Retinal pigment epithelial cell (primary cell): Measurements from ENCODE around the gene CDH7.

Experiments
- DNase-seq: peaks from one replicate; pipeline ENCODE4 v3.0.0-alpha.2; 2010; ENCODE audit warnings: low read depth
- H3K4me3 ChIP-seq: 2 replicates; pipeline ENCODE4 v1.5.1; 2011; ENCODE audit warnings: mild to moderate bottlenecking, low read length, control low read depth, moderate library complexity
- TF ChIP-seq, protein P1 (sequence below): conservative IDR thresholded peaks from 2 replicates; pipeline ENCODE4 v1.5.1; 2011; ENCODE audit warnings: low read depth, low read length, control low read depth, inconsistent platforms

CDH7 gene

DNA sequence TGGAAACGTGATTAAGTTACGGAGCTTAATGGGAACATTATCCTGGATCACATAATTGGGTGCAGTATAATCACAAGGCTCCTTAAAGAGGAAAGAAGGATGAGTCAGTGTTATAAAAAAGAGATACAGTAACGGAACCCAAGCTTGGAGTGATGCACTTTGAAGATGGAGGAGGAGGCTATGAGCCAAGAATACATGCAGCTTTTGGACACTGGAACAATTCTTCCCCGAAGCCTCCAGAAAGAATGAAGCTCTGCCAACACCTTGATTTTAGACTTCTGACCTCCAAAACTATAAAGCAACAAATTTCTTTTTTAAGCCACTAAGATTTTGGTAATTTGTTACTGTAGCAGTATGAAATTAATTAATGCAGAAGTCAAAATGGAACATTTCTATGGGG is 85.1 kb downstream of the CDH7 start:
- no peak overlapping the region for H3K4me3 ChIP-seq
- TF ChIP-seq, protein P1, sequence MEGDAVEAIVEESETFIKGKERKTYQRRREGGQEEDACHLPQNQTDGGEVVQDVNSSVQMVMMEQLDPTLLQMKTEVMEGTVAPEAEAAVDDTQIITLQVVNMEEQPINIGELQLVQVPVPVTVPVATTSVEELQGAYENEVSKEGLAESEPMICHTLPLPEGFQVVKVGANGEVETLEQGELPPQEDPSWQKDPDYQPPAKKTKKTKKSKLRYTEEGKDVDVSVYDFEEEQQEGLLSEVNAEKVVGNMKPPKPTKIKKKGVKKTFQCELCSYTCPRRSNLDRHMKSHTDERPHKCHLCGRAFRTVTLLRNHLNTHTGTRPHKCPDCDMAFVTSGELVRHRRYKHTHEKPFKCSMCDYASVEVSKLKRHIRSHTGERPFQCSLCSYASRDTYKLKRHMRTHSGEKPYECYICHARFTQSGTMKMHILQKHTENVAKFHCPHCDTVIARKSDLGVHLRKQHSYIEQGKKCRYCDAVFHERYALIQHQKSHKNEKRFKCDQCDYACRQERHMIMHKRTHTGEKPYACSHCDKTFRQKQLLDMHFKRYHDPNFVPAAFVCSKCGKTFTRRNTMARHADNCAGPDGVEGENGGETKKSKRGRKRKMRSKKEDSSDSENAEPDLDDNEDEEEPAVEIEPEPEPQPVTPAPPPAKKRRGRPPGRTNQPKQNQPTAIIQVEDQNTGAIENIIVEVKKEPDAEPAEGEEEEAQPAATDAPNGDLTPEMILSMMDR = no peak
- DNase-seq = no peak

DNA sequence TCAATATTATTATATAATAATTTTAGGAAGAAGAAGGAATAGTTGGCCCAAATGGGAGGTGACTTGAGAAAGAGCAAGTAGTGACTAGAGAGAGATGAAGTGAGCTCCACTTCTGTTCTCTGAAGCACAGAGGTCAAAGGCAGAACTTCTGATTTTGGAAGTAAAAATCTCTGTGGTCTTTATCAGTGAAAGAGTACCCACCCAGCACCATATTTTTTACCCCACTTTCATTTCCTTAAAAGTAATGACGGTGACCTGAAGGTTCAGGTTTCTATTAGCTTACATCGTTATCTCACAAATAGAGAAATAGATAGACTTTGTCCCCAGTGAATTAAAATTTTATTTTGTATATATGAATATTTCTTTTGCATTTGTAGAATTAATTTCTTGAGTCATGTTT is 95.3 kb downstream of the CDH7 start:
- TF ChIP-seq, protein P1 = no peak
- H3K4me3 ChIP-seq = no peak overlapping the region
- no peak for DNase-seq

DNA sequence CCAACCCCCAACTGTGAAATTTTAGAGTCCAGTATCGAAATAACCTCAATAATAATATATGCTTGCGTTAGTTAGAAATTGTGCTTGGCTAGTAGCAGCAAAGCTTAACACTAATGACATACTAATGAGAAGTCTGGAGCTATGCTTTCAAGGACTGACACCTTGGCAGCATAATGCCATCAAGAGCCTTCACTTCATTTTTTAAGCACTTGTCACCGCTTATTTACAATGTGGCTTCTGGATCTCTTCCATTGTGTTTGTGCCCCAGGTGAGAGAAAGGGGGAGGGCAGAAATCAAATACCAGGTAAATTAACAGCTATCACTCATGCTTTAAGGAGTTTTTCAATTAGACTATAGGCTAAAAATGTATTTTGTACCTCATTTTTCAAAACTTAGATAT is 101.5 kb downstream of the CDH7 start:
- no peak for DNase-seq
- H3K4me3 ChIP-seq = no peak overlapping the region
- TF ChIP-seq, protein P1 = no peak

DNA sequence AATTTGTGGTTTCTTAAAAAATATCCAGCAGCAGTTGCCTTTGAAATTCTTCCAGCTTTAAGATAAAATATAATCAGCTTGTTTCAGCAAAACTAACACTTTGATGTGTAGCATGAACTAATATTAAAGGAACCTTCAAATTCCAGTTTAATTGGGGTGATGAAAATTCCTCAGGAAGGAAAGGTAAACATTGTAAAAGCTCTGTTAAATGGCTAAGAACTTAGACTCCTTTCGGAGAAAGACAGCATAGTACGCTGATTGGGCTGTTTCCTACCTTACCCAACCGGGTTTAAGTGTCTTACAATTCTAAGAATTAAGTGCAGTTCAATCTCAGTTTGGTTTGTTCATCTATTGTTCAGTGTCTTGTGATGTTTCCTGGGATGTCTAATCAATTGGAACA is 108.3 kb downstream of the CDH7 start:
- TF ChIP-seq, protein P1 = no peak
- no peak for DNase-seq
- no peak overlapping the region for H3K4me3 ChIP-seq

DNA sequence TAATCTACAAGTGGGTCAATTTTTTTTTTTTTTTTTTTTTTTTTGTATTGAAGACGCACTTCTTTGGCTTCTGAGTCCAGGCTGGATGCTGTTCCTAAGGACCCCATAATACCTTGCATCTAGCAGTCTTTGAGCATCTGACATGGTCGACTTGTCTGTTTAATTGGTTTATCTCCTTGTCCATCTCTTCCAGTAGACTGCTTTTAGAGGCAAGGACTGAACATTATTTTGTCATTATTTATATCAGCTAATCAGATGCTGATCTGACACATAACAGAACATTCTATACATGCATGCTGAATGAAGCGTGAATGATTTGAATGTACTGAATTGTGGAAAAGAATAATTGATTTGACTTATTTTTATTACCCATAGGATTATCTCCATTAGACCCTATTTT is 118.7 kb downstream of the CDH7 start:
- DNase-seq = no peak
- TF ChIP-seq, protein P1 = no peak
- H3K4me3 ChIP-seq = no peak overlapping the region

DNA sequence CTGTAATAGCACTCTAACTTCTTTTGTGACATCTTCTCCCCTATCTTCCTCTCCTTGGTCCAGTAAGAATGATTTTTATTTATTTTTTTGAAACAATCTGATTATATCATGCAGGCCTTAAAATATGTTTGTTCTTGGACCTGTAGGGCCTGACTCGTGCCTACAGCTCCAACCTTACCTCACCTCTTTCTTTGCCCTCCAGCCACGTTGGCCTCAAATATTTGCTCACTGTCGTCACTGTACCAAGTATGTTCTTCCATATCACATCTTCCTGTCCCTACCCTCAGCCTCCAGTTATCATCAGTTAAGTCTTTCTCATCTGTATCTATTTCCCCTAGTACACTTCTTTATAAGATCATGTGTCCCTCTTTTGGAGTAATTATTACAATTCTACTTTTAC is 125.5 kb downstream of the CDH7 start:
- no peak for DNase-seq
- TF ChIP-seq, protein P1 = no peak
- H3K4me3 ChIP-seq = no peak overlapping the region

DNA sequence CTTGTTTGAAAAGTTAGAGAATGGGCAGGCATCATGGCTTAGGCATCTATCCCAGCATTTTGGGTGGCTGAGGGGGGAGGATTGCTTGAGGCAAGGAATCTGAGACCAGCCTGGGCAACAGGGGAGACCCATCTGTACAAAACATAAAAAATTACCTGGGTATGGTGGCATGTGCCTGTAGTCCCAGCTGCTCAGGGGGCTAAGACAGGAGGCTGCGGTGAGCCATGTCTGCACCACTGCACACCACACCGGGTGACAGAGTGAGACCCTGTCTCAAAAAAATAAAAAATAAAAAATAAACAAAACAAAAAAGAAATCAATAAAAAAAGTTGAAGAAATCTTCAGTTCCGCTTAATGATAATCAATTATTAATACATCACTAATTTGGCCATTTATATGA is 146.5 kb downstream of the CDH7 start:
- TF ChIP-seq, protein P1 = no peak
- no peak for DNase-seq
- no peak overlapping the region for H3K4me3 ChIP-seq
